HEK293 (cell line): Measurements from ENCODE around the gene MRPS18B.

Source experiments
- KLF10 ChIP-seq: fragments of 450-650 bp; IDR thresholded peaks from 2 replicates; pipeline ENCODE4 v1.5.1; 2018; ENCODE audit warnings: missing biosample characterization, mild to moderate bottlenecking, missing genetic modification characterization
- MZF1 ChIP-seq: fragments of 450-650 bp; formaldehyde crosslinking; IDR thresholded peaks from 2 replicates; pipeline ENCODE4 v1.5.1; 2017; ENCODE audit warnings: missing biosample characterization, missing genetic modification characterization, borderline replicate concordance
- PATZ1 ChIP-seq: fragments of 450-650 bp; formaldehyde crosslinking; IDR thresholded peaks from 2 replicates; pipeline ENCODE4 v1.5.1; 2016; ENCODE audit warnings: missing biosample characterization, missing genetic modification characterization
- SALL2 ChIP-seq: fragments of 450-650 bp; formaldehyde crosslinking; IDR thresholded peaks from 2 replicates; pipeline ENCODE4 v1.5.0; 2017; ENCODE audit warnings: missing biosample characterization, mild to moderate bottlenecking, missing genetic modification characterization, borderline replicate concordance
- SP3 ChIP-seq: fragments of 450-650 bp; formaldehyde crosslinking; IDR thresholded peaks from 2 replicates; pipeline ENCODE4 v1.5.1; 2016; ENCODE audit warnings: missing biosample characterization, missing genetic modification characterization
- TCF7L2 ChIP-seq: IDR thresholded peaks from 2 replicates; pipeline ENCODE4 v1.6.1; 2011; ENCODE audit warnings: low read depth, mild to moderate bottlenecking, inconsistent platforms, low read length, moderate library complexity, borderline replicate concordance
- ZBTB17 ChIP-seq: fragments of 450-650 bp; formaldehyde crosslinking; IDR thresholded peaks from 2 replicates; pipeline ENCODE4 v1.5.1; 2016; ENCODE audit warnings: missing biosample characterization, missing genetic modification characterization
- ZBTB26 ChIP-seq: fragments of 450-650 bp; formaldehyde crosslinking; optimal IDR thresholded peaks from 2 replicates; pipeline ENCODE3; 2016; ENCODE audit warnings: missing biosample characterization, mild to moderate bottlenecking, missing genetic modification characterization
- ZFP69B ChIP-seq: fragments of 450-650 bp; formaldehyde crosslinking; IDR thresholded peaks from 2 replicates; pipeline ENCODE4 v1.5.1; 2016; ENCODE audit warnings: missing biosample characterization, missing genetic modification characterization
- ZIC2 ChIP-seq: fragments of 450-650 bp; formaldehyde crosslinking; IDR thresholded peaks from 2 replicates; pipeline ENCODE4 v1.5.1; 2016; ENCODE audit warnings: missing biosample characterization, missing genetic modification characterization
- ZNF114 ChIP-seq: fragments of 450-650 bp; formaldehyde crosslinking; IDR thresholded peaks from 2 replicates; pipeline ENCODE4 v1.5.0; 2017; ENCODE audit warnings: missing biosample characterization, missing genetic modification characterization
- ZNF16 ChIP-seq: fragments of 450-650 bp; formaldehyde crosslinking; IDR thresholded peaks from 2 replicates; pipeline ENCODE4 v1.5.1; 2016; ENCODE audit warnings: low read depth, missing biosample characterization, missing genetic modification characterization
- ZNF174 ChIP-seq: fragments of 450-650 bp; formaldehyde crosslinking; IDR thresholded peaks from 2 replicates; pipeline ENCODE4 v1.5.0; 2017; ENCODE audit warnings: missing biosample characterization, mild to moderate bottlenecking, missing genetic modification characterization
- ZNF223 ChIP-seq: fragments of 450-650 bp; formaldehyde crosslinking; IDR thresholded peaks from 2 replicates; pipeline ENCODE4 v1.5.1; 2016; ENCODE audit warnings: missing biosample characterization, missing genetic modification characterization
- ZNF266 ChIP-seq: fragments of 450-650 bp; formaldehyde crosslinking; IDR thresholded peaks from 2 replicates; pipeline ENCODE4 v1.5.1; 2016; ENCODE audit warnings: missing biosample characterization, missing genetic modification characterization, low read depth
- ZNF292 ChIP-seq: fragments of 450-650 bp; formaldehyde crosslinking; IDR thresholded peaks from 2 replicates; pipeline ENCODE4 v1.5.1; 2016; ENCODE audit warnings: low read depth, missing biosample characterization, missing genetic modification characterization, borderline replicate concordance
- ZNF324 ChIP-seq: fragments of 450-650 bp; formaldehyde crosslinking; IDR thresholded peaks from 2 replicates; pipeline ENCODE4 v1.5.1; 2016; ENCODE audit warnings: missing biosample characterization, missing genetic modification characterization
- ZNF366 ChIP-seq: fragments of 450-650 bp; formaldehyde crosslinking; conservative IDR thresholded peaks from 2 replicates; pipeline ENCODE4 v1.5.1; 2016; ENCODE audit warnings: missing biosample characterization, missing genetic modification characterization
- ZNF48 ChIP-seq: fragments of 450-650 bp; formaldehyde crosslinking; IDR thresholded peaks from 2 replicates; pipeline ENCODE4 v1.5.1; 2016; ENCODE audit warnings: missing biosample characterization, missing genetic modification characterization
- ZNF514 ChIP-seq: fragments of 450-650 bp; formaldehyde crosslinking; IDR thresholded peaks from 2 replicates; pipeline ENCODE4 v1.5.1; 2016; ENCODE audit warnings: missing biosample characterization, missing genetic modification characterization
- ZNF518A ChIP-seq: fragments of 450-650 bp; formaldehyde crosslinking; conservative IDR thresholded peaks from 2 replicates; pipeline ENCODE4 v1.5.1; 2016; ENCODE audit warnings: low read depth, missing biosample characterization, missing genetic modification characterization
- ZNF558 ChIP-seq: fragments of 450-650 bp; formaldehyde crosslinking; IDR thresholded peaks from 2 replicates; pipeline ENCODE4 v1.5.1; 2016; ENCODE audit warnings: missing biosample characterization, missing genetic modification characterization
- ZNF585B ChIP-seq: fragments of 450-650 bp; formaldehyde crosslinking; IDR thresholded peaks from 2 replicates; pipeline ENCODE4 v1.5.1; 2016; ENCODE audit warnings: missing biosample characterization, missing genetic modification characterization
- ZNF624 ChIP-seq: fragments of 450-650 bp; formaldehyde crosslinking; IDR thresholded peaks from 2 replicates; pipeline ENCODE4 v1.5.1; 2017; ENCODE audit warnings: missing biosample characterization, missing genetic modification characterization
- ZNF747 ChIP-seq: fragments of 450-650 bp; formaldehyde crosslinking; IDR thresholded peaks from 2 replicates; pipeline ENCODE4 v1.5.1; 2016; ENCODE audit warnings: missing biosample characterization, missing genetic modification characterization
- TF ChIP-seq, protein P1 (sequence below): fragments of 450-650 bp; formaldehyde crosslinking; conservative IDR thresholded peaks from 2 replicates; pipeline ENCODE4 v1.5.1; 2016; ENCODE audit warnings: low read depth, missing biosample characterization, missing genetic modification characterization
- TF ChIP-seq, protein P2 (sequence below): fragments of 450-650 bp; formaldehyde crosslinking; IDR thresholded peaks from 2 replicates; pipeline ENCODE4 v1.5.1; 2017; ENCODE audit warnings: missing biosample characterization, mild to moderate bottlenecking, missing genetic modification characterization, moderate library complexity

MRPS18B gene

GRCh38 chr6:30571075-30571761, 46.4 kb upstream of the MRPS18B start, which contains the start of gene ABCF1 (continued):
- TF ChIP-seq, protein P1, sequence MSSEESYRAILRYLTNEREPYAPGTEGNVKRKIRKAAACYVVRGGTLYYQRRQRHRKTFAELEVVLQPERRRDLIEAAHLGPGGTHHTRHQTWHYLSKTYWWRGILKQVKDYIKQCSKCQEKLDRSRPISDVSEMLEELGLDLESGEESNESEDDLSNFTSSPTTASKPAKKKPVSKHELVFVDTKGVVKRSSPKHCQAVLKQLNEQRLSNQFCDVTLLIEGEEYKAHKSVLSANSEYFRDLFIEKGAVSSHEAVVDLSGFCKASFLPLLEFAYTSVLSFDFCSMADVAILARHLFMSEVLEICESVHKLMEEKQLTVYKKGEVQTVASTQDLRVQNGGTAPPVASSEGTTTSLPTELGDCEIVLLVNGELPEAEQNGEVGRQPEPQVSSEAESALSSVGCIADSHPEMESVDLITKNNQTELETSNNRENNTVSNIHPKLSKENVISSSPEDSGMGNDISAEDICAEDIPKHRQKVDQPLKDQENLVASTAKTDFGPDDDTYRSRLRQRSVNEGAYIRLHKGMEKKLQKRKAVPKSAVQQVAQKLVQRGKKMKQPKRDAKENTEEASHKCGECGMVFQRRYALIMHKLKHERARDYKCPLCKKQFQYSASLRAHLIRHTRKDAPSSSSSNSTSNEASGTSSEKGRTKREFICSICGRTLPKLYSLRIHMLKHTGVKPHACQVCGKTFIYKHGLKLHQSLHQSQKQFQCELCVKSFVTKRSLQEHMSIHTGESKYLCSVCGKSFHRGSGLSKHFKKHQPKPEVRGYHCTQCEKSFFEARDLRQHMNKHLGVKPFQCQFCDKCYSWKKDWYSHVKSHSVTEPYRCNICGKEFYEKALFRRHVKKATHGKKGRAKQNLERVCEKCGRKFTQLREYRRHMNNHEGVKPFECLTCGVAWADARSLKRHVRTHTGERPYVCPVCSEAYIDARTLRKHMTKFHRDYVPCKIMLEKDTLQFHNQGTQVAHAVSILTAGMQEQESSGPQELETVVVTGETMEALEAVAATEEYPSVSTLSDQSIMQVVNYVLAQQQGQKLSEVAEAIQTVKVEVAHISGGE (tag by site-specific recombination): peak; percentile 96
- TF ChIP-seq ZBTB26 (tag by site-specific recombination) (peak; percentile 73), ZNF266 (tag by site-specific recombination) (no peak), MZF1 (tag by site-specific recombination) (no peak), ZNF223 (tag by site-specific recombination) (no peak), KLF10 (tag by site-specific recombination) (peak; percentile 95), ZIC2 (tag by site-specific recombination) (no peak), ZNF514 (tag by site-specific recombination) (no peak), ZNF324 (tag by site-specific recombination) (peak; percentile 59; the same call in 1 of the 2 replicates), SALL2 (tag by site-specific recombination) (no peak), ZNF585B (tag by site-specific recombination) (no peak), PATZ1 (peak; percentile 82), ZNF48 (no peak), ZNF747 (tag by site-specific recombination) (no peak), ZNF518A (tag by site-specific recombination) (peak; percentile 75), ZNF292 (tag by site-specific recombination) (no peak), ZNF558 (no peak), TCF7L2 (no peak), ZFP69B (tag by site-specific recombination) (0 out of 2 replicates have a peak, but pooled peaks have one; percentile 24), ZNF366 (no peak), ZBTB17 (tag by site-specific recombination) (peak; percentile 82), ZNF16 (no peak), ZNF174 (tag by site-specific recombination) (no peak), SP3 (tag by site-specific recombination) (peak; percentile 88), ZNF114 (tag by site-specific recombination) (no peak), ZNF624 (no peak)
- TF ChIP-seq, protein P2, sequence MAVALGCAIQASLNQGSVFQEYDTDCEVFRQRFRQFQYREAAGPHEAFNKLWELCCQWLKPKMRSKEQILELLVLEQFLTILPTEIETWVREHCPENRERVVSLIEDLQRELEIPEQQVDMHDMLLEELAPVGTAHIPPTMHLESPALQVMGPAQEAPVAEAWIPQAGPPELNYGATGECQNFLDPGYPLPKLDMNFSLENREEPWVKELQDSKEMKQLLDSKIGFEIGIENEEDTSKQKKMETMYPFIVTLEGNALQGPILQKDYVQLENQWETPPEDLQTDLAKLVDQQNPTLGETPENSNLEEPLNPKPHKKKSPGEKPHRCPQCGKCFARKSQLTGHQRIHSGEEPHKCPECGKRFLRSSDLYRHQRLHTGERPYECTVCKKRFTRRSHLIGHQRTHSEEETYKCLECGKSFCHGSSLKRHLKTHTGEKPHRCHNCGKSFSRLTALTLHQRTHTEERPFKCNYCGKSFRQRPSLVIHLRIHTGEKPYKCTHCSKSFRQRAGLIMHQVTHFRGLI (tag by site-specific recombination): peak; percentile 89
